Gastrocnemius medialis (tissue), 4 donors: ENCODE data around the gene BAIAP2L1.

ENCODE experiments used
- CTCF ChIP-seq, 5 experiments: fragments of 450-650 bp in 3 of 5; fragments of 200-600 bp in 2 of 5; sonication (generic) in 2 of 5; IDR thresholded peaks in 4 of 5; conservative IDR thresholded peaks in 1 of 5; 1 replicate in 4 of 5; 2 replicates in 1 of 5; pipeline ENCODE4 v1.5.1; 2016 to 2019; ENCODE audit warnings: antibody characterized with exemption in 5 of 5, mild to moderate bottlenecking in 3 of 5, moderate library complexity in 3 of 5
- POLR2A ChIP-seq, 2 donors: fragments of 450-650 bp; IDR thresholded peaks; one replicate each; pipeline ENCODE4 v1.6.1; 2017; ENCODE audit warnings: antibody characterized with exemption in 2 of 2, mild to moderate bottlenecking in 2 of 2, moderate library complexity in 2 of 2

DNA sequence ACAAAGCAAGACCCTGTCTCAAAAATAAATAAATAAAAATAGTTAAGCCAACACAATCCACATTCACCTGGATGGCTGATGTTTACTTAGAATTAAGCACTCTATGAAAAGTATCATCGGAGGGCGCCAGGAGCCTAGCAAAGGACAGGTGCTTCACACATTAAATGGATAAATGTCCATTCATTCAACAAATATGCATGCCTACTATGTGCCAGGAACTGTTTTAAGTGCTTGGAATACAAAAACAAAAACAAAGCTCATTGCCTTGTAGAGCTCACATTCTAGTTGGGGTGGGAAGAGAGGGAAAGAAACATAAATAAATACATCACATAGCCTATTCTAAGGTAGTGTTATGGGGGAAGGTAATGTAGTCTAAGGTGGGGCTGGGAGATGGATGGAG is 4.1 kb downstream of the BAIAP2L1 start:
- TF ChIP-seq CTCF (IDR thresholded peaks at IDR 0.05 in 4 of 5, conservative IDR thresholded peaks at IDR 0.05 in 1 of 5) (no peak), POLR2A (IDR thresholded peaks at IDR 0.05) (no peak)
